ENCODE measurements around the gene SEPTIN2. TPM values are rescaled to one million over a fixed set of nuclear protein-coding genes. Genes with fewer than 3 reads are reported as not detected.

SEPTIN2 gene
- polyA plus RNA-seq, 1 donor (not counting 4 experiments of a cell fraction or from before 2014, with no cell fraction given) = 644 TPM

DNA sequence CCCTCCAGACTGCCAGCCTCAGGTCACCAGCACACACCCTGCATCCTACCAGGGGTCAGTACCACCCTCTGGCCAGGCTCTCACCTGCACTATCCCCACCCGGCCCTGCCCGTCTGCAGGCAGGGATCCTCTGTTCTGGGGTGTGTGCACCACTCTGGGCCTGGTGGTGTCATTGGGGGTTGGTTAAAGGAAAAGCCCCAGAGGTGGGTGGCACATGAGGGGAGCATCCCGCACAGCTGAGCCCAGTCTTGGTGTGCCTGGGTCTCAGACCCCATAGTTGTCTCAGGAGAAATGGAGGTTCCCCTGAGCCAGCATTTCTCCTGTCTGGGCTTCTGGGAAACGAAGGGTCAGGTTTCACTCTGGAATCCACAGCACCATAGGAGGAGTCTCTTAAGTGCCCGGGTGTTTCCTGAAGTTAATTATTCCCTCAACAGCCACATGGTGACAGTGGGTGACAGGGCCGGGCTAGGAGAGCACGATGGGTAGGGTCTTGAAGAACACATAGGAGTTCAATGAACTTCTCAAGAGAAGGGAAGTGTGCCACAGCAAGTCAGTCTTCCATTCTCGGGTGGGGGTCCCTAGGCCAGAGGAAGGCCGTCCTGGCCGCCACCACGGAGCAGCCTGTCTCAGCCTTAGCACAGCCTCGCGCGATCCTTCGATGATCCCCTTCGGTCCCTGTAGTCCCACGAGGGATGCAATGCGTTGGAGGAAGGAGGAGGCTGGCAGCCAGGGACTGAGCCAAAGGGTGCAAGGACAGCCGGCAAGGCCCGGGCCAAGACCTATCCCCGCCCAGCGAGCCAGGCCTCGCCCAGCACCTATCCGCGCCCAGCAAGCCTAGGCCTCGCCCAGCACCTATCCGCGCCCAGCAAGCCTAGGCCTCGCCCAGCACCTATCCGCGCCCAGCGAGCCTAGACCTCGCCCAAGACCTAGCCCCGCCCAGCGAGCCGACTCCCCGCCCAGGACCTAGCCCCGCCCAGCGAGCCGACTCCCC lies 39.2 kb downstream of the SEPTIN2 start:
- H3K4me2 ChIP-seq (ENCODE audit: control insufficient read depth, extremely low read depth, insufficient read depth, low read depth, low read length) = peak overlapping the region; percentile 80
- peaks cover 10% of the 10 kb centered on the region for H3K4me1 ChIP-seq (ENCODE audit: control insufficient read depth, extremely low read depth, insufficient read depth, low read length)
- no peak overlapping the region for H3K4me3 ChIP-seq (ENCODE audit: control insufficient read depth in 2 of 3, extremely low read depth in 1 of 3, insufficient read depth in 2 of 3, low read depth in 1 of 3, low read length in 3 of 3)
- peak overlapping the region; percentile 46 for H3K9ac ChIP-seq (ENCODE audit: control insufficient read depth, extremely low read depth, insufficient read depth, low read length)
- H3K27me3 ChIP-seq (ENCODE audit: control insufficient read depth, extremely low read depth, insufficient read depth, low read length) = no peaks in the 10 kb centered on the region
- H3K36me3 ChIP-seq (ENCODE audit: control insufficient read depth in 2 of 2, extremely low read depth in 1 of 2, insufficient read depth in 2 of 2, low read length in 2 of 2) = peaks cover 21 to 22% of the 10 kb centered on the region in 2 experiments
- peaks cover 35% of the 10 kb centered on the region for H3K79me2 ChIP-seq (ENCODE audit: control insufficient read depth, insufficient read depth, low read length)
- no peaks in the 10 kb centered on the region for H3K9me3 ChIP-seq (ENCODE audit: control insufficient read depth, low read depth, low read length)
- H3K27ac ChIP-seq (ENCODE audit: control insufficient read depth, insufficient read depth, low read length) = peak overlapping the region; percentile 42
- TF ChIP-seq, protein P1, sequence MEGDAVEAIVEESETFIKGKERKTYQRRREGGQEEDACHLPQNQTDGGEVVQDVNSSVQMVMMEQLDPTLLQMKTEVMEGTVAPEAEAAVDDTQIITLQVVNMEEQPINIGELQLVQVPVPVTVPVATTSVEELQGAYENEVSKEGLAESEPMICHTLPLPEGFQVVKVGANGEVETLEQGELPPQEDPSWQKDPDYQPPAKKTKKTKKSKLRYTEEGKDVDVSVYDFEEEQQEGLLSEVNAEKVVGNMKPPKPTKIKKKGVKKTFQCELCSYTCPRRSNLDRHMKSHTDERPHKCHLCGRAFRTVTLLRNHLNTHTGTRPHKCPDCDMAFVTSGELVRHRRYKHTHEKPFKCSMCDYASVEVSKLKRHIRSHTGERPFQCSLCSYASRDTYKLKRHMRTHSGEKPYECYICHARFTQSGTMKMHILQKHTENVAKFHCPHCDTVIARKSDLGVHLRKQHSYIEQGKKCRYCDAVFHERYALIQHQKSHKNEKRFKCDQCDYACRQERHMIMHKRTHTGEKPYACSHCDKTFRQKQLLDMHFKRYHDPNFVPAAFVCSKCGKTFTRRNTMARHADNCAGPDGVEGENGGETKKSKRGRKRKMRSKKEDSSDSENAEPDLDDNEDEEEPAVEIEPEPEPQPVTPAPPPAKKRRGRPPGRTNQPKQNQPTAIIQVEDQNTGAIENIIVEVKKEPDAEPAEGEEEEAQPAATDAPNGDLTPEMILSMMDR (optimal IDR thresholded peaks at IDR 0.05 in 1 of 3, IDR thresholded peaks at IDR 0.05 in 1 of 3, conservative IDR thresholded peaks at IDR 0.05 in 1 of 3; ENCODE audit: extremely low read depth in 1 of 3, insufficient read depth in 2 of 3, low read length in 3 of 3) = no peak
- no peak for TF ChIP-seq EZH2 (IDR thresholded peaks at IDR 0.05; ENCODE audit: low read length)
- H3K9me1 ChIP-seq (ENCODE audit: control insufficient read depth, extremely low read depth, insufficient read depth, low read length) = no peaks in the 10 kb centered on the region
- peak overlapping the region; percentile 3 for H2AFZ ChIP-seq (ENCODE audit: control insufficient read depth, low read length)
- H4K20me1 ChIP-seq (ENCODE audit: control insufficient read depth, extremely low read depth, insufficient read depth, low read length) = peaks cover 3% of the 10 kb centered on the region
- peak; percentile 44 for FAIRE-seq
- peak; percentile 70 for DNase-seq (ENCODE audit: low read depth, low spot score)
- dilution Hi-C loops (cut with MboI; ENCODE audit: extremely low pct_ligation_motif_present, low sequenced_read_pairs) = no loop called here

DNA sequence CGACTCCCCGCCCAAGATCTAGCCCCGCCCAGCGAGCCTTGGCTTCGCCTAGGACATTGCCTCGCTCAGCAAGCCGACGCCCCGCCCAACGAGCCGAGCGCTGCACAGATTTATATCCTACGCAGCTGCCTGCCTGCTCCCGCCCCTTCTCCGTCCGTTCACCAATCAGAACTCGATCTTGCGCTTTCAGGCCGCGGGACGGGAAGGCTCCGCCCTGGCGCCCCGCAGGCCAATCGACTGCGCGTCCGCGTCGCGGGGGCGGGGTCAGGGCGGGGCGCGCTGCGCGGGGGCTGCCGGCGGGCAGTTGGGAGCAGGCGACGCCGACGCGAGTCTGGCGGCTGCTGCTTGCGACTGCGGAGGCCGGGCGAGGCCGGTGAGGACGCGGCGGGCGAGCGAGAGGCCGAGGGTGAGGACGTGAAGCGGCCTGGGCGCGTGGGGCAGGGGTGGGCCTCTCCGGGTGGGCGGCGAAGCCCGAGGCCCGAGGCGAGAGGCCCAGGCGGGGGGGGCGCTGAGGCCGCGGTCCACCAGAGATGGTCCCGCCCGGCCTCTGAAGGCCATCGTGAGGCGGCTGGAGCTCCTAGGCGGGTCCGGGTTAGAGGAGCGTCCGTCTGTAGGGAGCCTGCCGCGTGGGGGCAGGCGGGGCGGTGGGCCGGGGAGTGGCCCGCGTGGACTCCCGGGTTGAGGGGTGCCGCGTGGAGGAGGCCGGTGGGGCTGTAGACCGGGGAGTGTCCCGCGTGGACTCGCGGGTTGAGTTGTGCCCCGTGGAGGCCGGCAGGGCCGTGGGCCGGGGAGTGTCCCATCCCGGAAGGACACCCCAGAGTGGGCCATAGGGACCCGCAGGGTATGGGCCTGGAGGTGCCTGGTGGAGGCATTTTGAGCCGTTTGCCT lies 40.5 kb downstream of the SEPTIN2 start, which contains the start of gene FARP2:
Gene FARP2, plus strand, starts transcription at position 303 of the 888 bp plus-strand sequence. CDS start 16,823 bp downstream, outside the sequence.
- Histone ChIP-seq H4K20me1 (ENCODE audit: control insufficient read depth, extremely low read depth, insufficient read depth, low read length) (peaks cover 3% of the 10 kb centered on the region), H3K9ac (ENCODE audit: control insufficient read depth, extremely low read depth, insufficient read depth, low read length) (peak within 1 kb of the TSS; percentile 85), H3K9me1 (ENCODE audit: control insufficient read depth, extremely low read depth, insufficient read depth, low read length) (no peaks in the 10 kb centered on the region), H3K36me3 (ENCODE audit: control insufficient read depth in 2 of 2, extremely low read depth in 1 of 2, insufficient read depth in 2 of 2, low read length in 2 of 2) (peaks cover 11 to 12% of the 10 kb centered on the region in 2 experiments), H3K27me3 (ENCODE audit: control insufficient read depth, extremely low read depth, insufficient read depth, low read length) (no peaks in the 10 kb centered on the region), H3K4me1 (ENCODE audit: control insufficient read depth, extremely low read depth, insufficient read depth, low read length) (peaks cover 10% of the 10 kb centered on the region), H3K4me3 (ENCODE audit: control insufficient read depth in 2 of 3, extremely low read depth in 1 of 3, insufficient read depth in 2 of 3, low read depth in 1 of 3, low read length in 3 of 3) (peak within 1 kb of the TSS; percentile 68 to 81 (median 80)), H3K27ac (ENCODE audit: control insufficient read depth, insufficient read depth, low read length) (peak within 1 kb of the TSS; percentile 67), H3K9me3 (ENCODE audit: control insufficient read depth, low read depth, low read length) (no peaks in the 10 kb centered on the region), H3K79me2 (ENCODE audit: control insufficient read depth, insufficient read depth, low read length) (peaks cover 46% of the 10 kb centered on the region), H3K4me2 (ENCODE audit: control insufficient read depth, extremely low read depth, insufficient read depth, low read depth, low read length) (peak within 1 kb of the TSS; percentile 80), H2AFZ (ENCODE audit: control insufficient read depth, low read length) (peak within 1 kb of the TSS; percentile 3)
- dilution Hi-C loops (cut with MboI; ENCODE audit: extremely low pct_ligation_motif_present, low sequenced_read_pairs) = no loop called here
- FAIRE-seq (no peak), DNase-seq (ENCODE audit: low read depth, low spot score) (peak; percentile 93)
- no peak for TF ChIP-seq EZH2 (IDR thresholded peaks at IDR 0.05; ENCODE audit: low read length)
- TF ChIP-seq, protein P1 (optimal IDR thresholded peaks at IDR 0.05 in 1 of 3, IDR thresholded peaks at IDR 0.05 in 1 of 3, conservative IDR thresholded peaks at IDR 0.05 in 1 of 3; ENCODE audit: extremely low read depth in 1 of 3, insufficient read depth in 2 of 3, low read length in 3 of 3) = no peak
